ENCODE measurements around the gene COL21A1. TPM values are rescaled to one million over a fixed set of nuclear protein-coding genes. Genes with fewer than 3 reads are reported as not detected.

Gene COL21A1
- not detected for total RNA-seq

DNA sequence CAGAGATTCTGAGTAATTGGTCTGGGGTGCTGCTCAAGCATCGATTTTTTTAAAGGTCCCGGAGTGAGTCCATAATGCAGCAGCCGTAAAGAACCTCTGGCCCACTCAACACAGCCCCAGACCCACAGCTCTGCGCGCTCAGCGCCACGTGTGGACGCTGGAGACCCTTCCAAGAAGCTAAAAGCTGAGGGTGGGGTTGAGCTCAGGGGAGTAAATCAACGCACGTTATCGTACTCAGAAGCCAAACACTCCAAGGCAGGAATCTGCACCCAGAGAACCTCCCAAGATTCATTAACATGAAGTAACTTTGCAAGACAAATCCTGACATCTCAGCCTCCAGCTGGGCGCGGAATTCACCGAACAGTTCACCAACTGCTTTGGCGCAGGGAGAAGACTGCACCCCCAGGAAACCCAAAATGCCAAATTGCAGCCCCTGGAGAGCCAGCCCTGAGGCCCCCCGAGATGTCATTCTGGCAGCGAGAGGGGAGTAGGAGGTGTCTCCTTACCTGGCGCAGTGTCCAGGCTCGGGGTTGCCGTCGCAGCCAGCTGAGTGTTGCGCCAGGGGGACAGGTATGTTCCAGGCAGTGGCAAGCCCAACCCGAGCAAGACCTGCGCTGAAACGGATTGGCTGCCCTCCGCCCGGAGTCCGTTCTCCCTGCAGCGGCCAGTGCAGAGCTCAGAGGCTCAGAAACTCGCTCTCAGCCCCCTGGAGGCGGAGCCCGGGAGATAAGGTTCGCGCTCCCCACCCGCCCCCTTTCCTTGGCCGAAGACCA, at the start of gene COL21A1:
Gene COL21A1, minus strand, starts transcription at position 700 of the 773 bp plus-strand sequence. CDS start 64,962 bp downstream, outside the sequence.
- no peaks in the 10 kb centered on the region for H3K36me3 Mint-ChIP-seq
- no peak for DNase-seq
- H3K4me3 Mint-ChIP-seq, result no peak within 1 kb of the TSS
- no peaks in the 10 kb centered on the region for H3K9me3 Mint-ChIP-seq
- H3K4me1 Mint-ChIP-seq (ENCODE audit: low read depth), result no peaks in the 10 kb centered on the region
- intact Hi-C loops (cut with micrococcal nuclease), result no loop called here
- H3K27ac Mint-ChIP-seq, result no peak within 1 kb of the TSS
- ChIA-PET CTCF (no interaction called here), POLR2A (no interaction called here)
- H3K27me3 Mint-ChIP-seq, result no peaks in the 10 kb centered on the region

DNA sequence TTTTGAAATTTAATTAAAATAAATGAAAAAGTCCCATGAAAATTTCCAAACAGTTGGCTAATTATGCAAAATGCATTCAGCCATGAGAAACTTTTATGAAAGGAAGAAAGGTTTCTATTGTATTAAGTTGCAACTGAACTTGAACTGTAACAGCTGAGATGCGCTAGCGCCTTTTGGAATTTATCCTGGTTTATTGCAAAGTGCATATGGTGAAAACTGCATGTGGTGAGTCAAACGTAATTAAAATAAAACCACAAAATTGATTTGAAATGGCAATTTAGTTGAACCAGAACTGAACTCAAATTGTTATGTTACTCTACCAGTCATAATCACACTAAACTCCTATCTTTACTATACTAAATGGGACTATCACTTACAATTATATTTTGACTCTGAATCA, 46.4 kb upstream of the COL21A1 start:
- H3K36me3 Mint-ChIP-seq, result no peaks in the 10 kb centered on the region
- POLR2A ChIA-PET, result no interaction called here
- no peak overlapping the region for H3K27ac Mint-ChIP-seq
- no peak overlapping the region for H3K4me3 Mint-ChIP-seq
- DNase-seq, result no peak
- no peaks in the 10 kb centered on the region for H3K9me3 Mint-ChIP-seq
- intact Hi-C loops (cut with micrococcal nuclease), result loop anchor here (5.0 kb wide), 1 partner anchor 311 kb away; no protein-coding TSS in a partner anchor
- CTCF ChIA-PET, result no interaction called here
- no peaks in the 10 kb centered on the region for H3K27me3 Mint-ChIP-seq
- H3K4me1 Mint-ChIP-seq (ENCODE audit: low read depth), result no peaks in the 10 kb centered on the region

GRCh38 chr6:56292505-56293181, 45.3 kb upstream of the COL21A1 start:
- intact Hi-C loops (cut with micrococcal nuclease), result loop anchor here (5.0 kb wide), 1 partner anchor 310 kb away; no protein-coding TSS in a partner anchor

GRCh38 chr6:56291302-56291917, 44.0 kb upstream of the COL21A1 start:
- no peak overlapping the region for H3K4me3 Mint-ChIP-seq
- no peaks in the 10 kb centered on the region for H3K9me3 Mint-ChIP-seq

More at GRCh38 chr6:56292505-56293181, 45.3 kb upstream of the COL21A1 start:
- ChIA-PET CTCF (interaction anchor here (0.6 to 0.8 kb wide), 2 partner anchors 314 to 1016 kb away, joined by 3 read pairs; no protein-coding TSS in a partner anchor), POLR2A (no interaction called here)
- H3K36me3 Mint-ChIP-seq, result no peaks in the 10 kb centered on the region
- H3K9me3 Mint-ChIP-seq, result no peaks in the 10 kb centered on the region
- no peaks in the 10 kb centered on the region for H3K27me3 Mint-ChIP-seq
- H3K4me3 Mint-ChIP-seq, result no peak overlapping the region
- DNase-seq, result no peak
- no peaks in the 10 kb centered on the region for H3K4me1 Mint-ChIP-seq (ENCODE audit: low read depth)
- no peak overlapping the region for H3K27ac Mint-ChIP-seq

GRCh38 chr6:56289721-56290120, 42.3 kb upstream of the COL21A1 start:
- ChIA-PET POLR2A (no interaction called here), CTCF (interaction anchor here (1.1 kb wide), 1 partner anchor 45 kb away, joined by 4 read pairs; no protein-coding TSS in a partner anchor)
- H3K4me1 Mint-ChIP-seq (ENCODE audit: low read depth), result no peaks in the 10 kb centered on the region
- no peak overlapping the region for H3K27ac Mint-ChIP-seq
- no peak overlapping the region for H3K4me3 Mint-ChIP-seq
- H3K36me3 Mint-ChIP-seq, result no peaks in the 10 kb centered on the region
- intact Hi-C loops (cut with micrococcal nuclease), result loop anchor here (5.0 kb wide), 1 partner anchor 307 kb away; no protein-coding TSS in a partner anchor
- H3K27me3 Mint-ChIP-seq, result no peaks in the 10 kb centered on the region
- H3K9me3 Mint-ChIP-seq, result no peaks in the 10 kb centered on the region
- DNase-seq, result no peak

More at GRCh38 chr6:56291302-56291917, 44.0 kb upstream of the COL21A1 start:
- POLR2A ChIA-PET, result no interaction called here
- no peak for DNase-seq
- Mint-ChIP-seq H3K36me3 (no peaks in the 10 kb centered on the region), H3K27ac (no peak overlapping the region), H3K27me3 (no peaks in the 10 kb centered on the region), H3K4me1 (ENCODE audit: low read depth) (no peaks in the 10 kb centered on the region)
- CTCF ChIA-PET, result no interaction called here
- intact Hi-C loops (cut with micrococcal nuclease), result loop anchor here (5.0 kb wide), 1 partner anchor 309 kb away; no protein-coding TSS in a partner anchor

DNA sequence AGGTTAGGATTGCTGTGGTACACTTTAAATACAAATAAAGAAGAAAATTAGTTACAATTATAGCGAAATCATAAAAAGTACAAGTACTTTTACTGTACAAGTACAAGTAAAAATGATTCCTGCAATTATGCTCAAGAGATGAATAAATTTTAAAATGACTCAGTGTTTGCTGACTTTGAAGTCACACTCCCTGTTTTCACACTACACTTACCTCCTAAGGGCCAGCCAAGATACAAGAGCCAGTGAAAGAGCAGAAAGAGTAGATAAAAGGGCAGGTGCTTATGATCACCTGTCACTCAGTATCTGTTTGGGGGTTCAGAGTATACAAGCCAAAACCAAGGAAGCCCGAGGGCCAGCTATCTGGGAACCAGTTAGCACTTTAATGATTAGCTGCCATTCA, 41.0 kb upstream of the COL21A1 start:
- Mint-ChIP-seq H3K9me3 (no peaks in the 10 kb centered on the region), H3K27ac (no peak overlapping the region), H3K4me3 (no peak overlapping the region), H3K27me3 (no peaks in the 10 kb centered on the region), H3K36me3 (no peaks in the 10 kb centered on the region), H3K4me1 (ENCODE audit: low read depth) (no peaks in the 10 kb centered on the region)
- CTCF ChIA-PET, result no interaction called here
- intact Hi-C loops (cut with micrococcal nuclease), result no loop called here
- DNase-seq, result no peak
- POLR2A ChIA-PET, result no interaction called here

- H3K27ac Mint-ChIP-seq, result no peak overlapping the region
- no peaks in the 10 kb centered on the region for H3K36me3 Mint-ChIP-seq
- H3K27me3 Mint-ChIP-seq, result no peaks in the 10 kb centered on the region
- no peaks in the 10 kb centered on the region for H3K4me1 Mint-ChIP-seq (ENCODE audit: low read depth)
- no peak overlapping the region for H3K4me3 Mint-ChIP-seq
- intact Hi-C loops (cut with micrococcal nuclease), result no loop called here
- no peaks in the 10 kb centered on the region for H3K9me3 Mint-ChIP-seq
- ChIA-PET POLR2A (no interaction called here), CTCF (no interaction called here)
- DNase-seq, result no peak
Observed at GRCh38 chr6:56282391-56282790, 35.0 kb upstream of the COL21A1 start.

GRCh38 chr6:56280126-56280525, 32.7 kb upstream of the COL21A1 start:
- Mint-ChIP-seq H3K36me3 (no peaks in the 10 kb centered on the region), H3K4me3 (no peak overlapping the region), H3K27ac (no peak overlapping the region), H3K4me1 (ENCODE audit: low read depth) (no peaks in the 10 kb centered on the region), H3K9me3 (no peaks in the 10 kb centered on the region), H3K27me3 (no peaks in the 10 kb centered on the region)
- intact Hi-C loops (cut with micrococcal nuclease), result no loop called here
- POLR2A ChIA-PET, result no interaction called here
- DNase-seq, result no peak
- CTCF ChIA-PET, result no interaction called here

DNA sequence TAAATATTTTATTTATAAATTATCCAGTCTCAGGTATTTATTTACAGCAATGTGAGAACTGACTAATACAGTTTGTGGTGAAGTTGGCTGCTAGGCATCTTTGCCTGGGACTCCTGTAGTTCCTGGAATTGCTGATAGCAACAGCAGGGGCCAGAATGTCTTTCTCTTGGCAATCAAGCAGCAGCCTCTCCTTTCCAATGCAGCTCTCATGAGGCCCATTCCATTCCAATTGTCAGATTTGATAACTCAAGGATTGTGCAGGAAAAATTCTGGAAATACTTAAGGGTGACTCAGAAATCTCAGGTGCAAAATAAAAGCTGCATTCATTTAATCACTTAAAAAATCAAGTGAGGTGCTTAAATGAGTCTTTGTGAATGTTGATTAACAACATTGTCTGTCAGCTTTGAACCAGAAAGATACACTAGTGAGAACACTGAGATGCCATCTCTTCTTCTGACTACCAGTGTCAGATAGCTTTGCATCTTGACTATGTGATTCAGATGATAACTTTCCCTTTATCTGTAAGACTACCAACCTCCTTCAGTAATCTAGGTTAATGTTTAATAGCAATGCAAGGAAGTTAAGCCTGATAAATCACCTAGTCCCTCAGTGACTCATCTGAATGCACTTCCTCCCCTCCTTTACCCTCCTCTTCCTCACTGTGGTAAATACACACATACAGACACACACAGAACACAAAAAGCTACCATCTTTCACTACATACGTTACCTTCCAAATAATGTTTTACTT, 32.1 kb upstream of the COL21A1 start:
- Mint-ChIP-seq H3K27me3 (no peaks in the 10 kb centered on the region), H3K4me1 (ENCODE audit: low read depth) (no peaks in the 10 kb centered on the region), H3K36me3 (no peaks in the 10 kb centered on the region), H3K4me3 (no peak overlapping the region), H3K9me3 (no peaks in the 10 kb centered on the region), H3K27ac (no peak overlapping the region)
- ChIA-PET CTCF (interaction anchor here (1.7 kb wide), 1 partner anchor 9 kb away, joined by 3 read pairs; no protein-coding TSS in a partner anchor), POLR2A (no interaction called here)
- intact Hi-C loops (cut with micrococcal nuclease), result no loop called here
- no peak for DNase-seq

DNA sequence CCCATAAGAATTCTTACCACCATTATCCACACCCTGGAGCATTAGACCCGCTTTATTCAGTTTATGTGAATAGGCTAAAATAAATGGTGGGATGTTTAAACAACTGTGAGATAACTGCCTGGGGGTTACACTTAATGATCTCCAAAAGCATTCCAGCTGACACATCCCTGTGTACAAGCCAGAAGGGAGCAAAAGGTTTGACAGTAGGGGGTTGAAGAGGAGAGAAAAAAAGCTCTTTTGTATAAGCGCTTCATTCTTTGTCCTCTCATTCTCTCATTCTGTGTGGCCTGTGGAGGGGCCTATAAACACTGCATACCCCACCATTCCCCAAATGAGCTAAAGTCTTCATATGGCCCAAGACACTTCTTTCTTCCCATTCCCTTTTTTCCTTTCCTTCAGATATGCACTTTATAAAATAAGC, 30.8 kb upstream of the COL21A1 start:
- Mint-ChIP-seq H3K9me3 (peaks cover 9% of the 10 kb centered on the region), H3K4me1 (ENCODE audit: low read depth) (no peaks in the 10 kb centered on the region), H3K27ac (no peak overlapping the region), H3K27me3 (no peaks in the 10 kb centered on the region), H3K4me3 (no peak overlapping the region), H3K36me3 (no peaks in the 10 kb centered on the region)
- no peak for DNase-seq
- intact Hi-C loops (cut with micrococcal nuclease), result no loop called here
- ChIA-PET CTCF (interaction anchor here (1.7 kb wide), 1 partner anchor 11 kb away, joined by 3 read pairs; no protein-coding TSS in a partner anchor), POLR2A (no interaction called here)

DNA sequence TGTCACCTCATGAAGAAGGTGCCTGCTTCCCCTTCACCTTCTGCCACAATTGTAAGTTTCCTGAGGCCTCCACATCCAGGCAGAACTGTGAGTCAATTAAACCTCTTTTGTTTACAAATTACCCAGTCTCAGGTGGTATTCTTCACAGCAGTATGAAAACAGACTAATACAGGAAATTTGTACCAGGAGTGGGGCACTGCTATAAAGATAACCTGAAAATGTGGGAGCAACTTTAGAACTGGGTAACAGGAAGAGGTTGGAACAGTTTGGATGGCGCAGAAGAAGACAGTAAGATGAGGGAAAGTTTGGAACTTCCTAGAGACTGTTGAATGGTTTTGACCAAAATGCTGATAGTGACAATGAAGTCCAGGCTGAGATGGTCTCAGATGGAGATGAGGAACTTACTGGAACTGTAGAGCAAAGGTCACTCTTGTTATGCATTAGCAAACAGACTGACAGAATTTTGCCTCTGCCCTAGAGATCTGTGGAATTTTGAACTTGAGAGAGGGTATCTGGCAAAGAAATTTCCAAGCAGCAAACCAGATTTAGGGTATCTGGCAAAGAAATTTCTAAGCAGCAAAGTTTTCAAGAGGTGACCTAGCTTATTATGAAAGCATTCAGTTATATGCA, 23.5 kb upstream of the COL21A1 start:
- Mint-ChIP-seq H3K4me3 (no peak overlapping the region), H3K9me3 (peaks cover 36% of the 10 kb centered on the region), H3K4me1 (ENCODE audit: low read depth) (no peaks in the 10 kb centered on the region), H3K36me3 (no peaks in the 10 kb centered on the region), H3K27ac (no peak overlapping the region), H3K27me3 (no peaks in the 10 kb centered on the region)
- intact Hi-C loops (cut with micrococcal nuclease), result no loop called here
- DNase-seq, result no peak
- ChIA-PET POLR2A (no interaction called here), CTCF (no interaction called here)

All from activated CD4-positive, alpha-beta memory T cell treated with anti-CD3 and anti-CD28 coated beads for 36 hours (primary cell).